Adrenal gland (tissue), 12 donors: ENCODE results near the gene MGAT4A. TPM values are rescaled to one million over a fixed set of nuclear protein-coding genes. Genes with fewer than 3 reads are reported as not detected.

Experiments
- DNase-seq, 7 donors: peaks; one replicate each; pipeline ENCODE4 v3.0.0-alpha.2; 2019 to 2020
- H3K27ac ChIP-seq, 5 donors: fragments of 200-600 bp; sonication (generic) in 4 of 5; 1 replicate in 3 of 5; 2 replicates in 2 of 5; pipeline versions ENCODE4 v1.5.1 to v1.8.0; 2016 to 2020; ENCODE audit warnings: mild to moderate bottlenecking in 1 of 5
- H3K27me3 ChIP-seq: fragments of 200-600 bp; 2 replicates; pipeline ENCODE4 v1.8.0; 2021
- H3K36me3 ChIP-seq, 2 donors: fragments of 200-600 bp; replicated peaks in 1 of 2; 1 replicate in 1 of 2; 2 replicates in 1 of 2; pipeline versions ENCODE4 v1.5.1 to v1.8.0; 2018 to 2022
- H3K4me1 ChIP-seq, 2 donors: fragments of 200-600 bp; replicated peaks in 1 of 2; 1 replicate in 1 of 2; 2 replicates in 1 of 2; pipeline versions ENCODE4 v1.5.1 to v1.8.0; 2018 to 2021
- H3K4me3 ChIP-seq, 4 donors: fragments of 200-600 bp; sonication (generic) in 3 of 4; one replicate each; pipeline ENCODE4 v1.5.1; 2016 to 2018
- H3K9me3 ChIP-seq, 3 donors: fragments of 200-600 bp; sonication (generic) in 1 of 3; replicated peaks in 1 of 3; 1 replicate in 2 of 3; 2 replicates in 1 of 3; pipeline versions ENCODE4 v1.5.1 to v1.8.0; 2016 to 2021
- POLR2A ChIP-seq, 2 donors: fragments of 450-650 bp; IDR thresholded peaks; one replicate each; pipeline ENCODE4 v1.6.1; 2017; ENCODE audit warnings: antibody characterized with exemption in 2 of 2, mild to moderate bottlenecking in 2 of 2, moderate library complexity in 1 of 2
- WGBS, 4 donors: extraction: QIAGEN DNeasy Blood & Tissue Kit in 2 of 4; methylation state at CpG; one replicate each; pipeline versions ENCODE4 v1.1.5 to v1.1.7; 2013 to 2017; 5-methylcytosine and 5-hydroxymethylcytosine counted together
- intact Hi-C, 2 donors: fragments of 100-400 bp; cut with DNase I; formaldehyde crosslinking; loops; one replicate each; pipeline versions ENCODE4 v1.14.1 to v1.15.0; 2022 to 2023
- polyA plus RNA-seq, 3 donors: library from polyadenylated mRNA; stranded (reverse); fragments of 200-250 nt in 2 of 3; fragments of 350-450 nt in 1 of 3; fragmentation: Illumina TruSeq in 1 of 3; extraction: RNeasy Lipid Tissue Mini Kit (QIAGEN cat#74804) in 1 of 3; gene quantifications; one replicate each; pipeline ENCODE4 v1.2.3, GENCODE V29; 2013 to 2014
- total RNA-seq, 9 donors: library from RNA; depleted of rRNA in 4 of 9; stranded (reverse); fragments of >200 nt in 4 of 9; fragments of 120-200 nt in 1 of 9; fragmentation: NEBNext Ultra II Directional in 1 of 9; extraction: Animal tissue kit (Norgen Biotek cat#: 25700) in 1 of 9; gene quantifications; one replicate each; pipeline versions ENCODE4 v1.1.0 to v1.2.4, GENCODE V29; 2013 to 2023
- TF ChIP-seq, protein P1 (sequence below), 6 experiments: fragments of 450-650 bp in 4 of 6; fragments of 200-600 bp in 2 of 6; sonication (generic) in 1 of 6; IDR thresholded peaks; 1 replicate in 5 of 6; 2 replicates in 1 of 6; pipeline versions ENCODE4 v1.5.1 to v1.8.0; 2016 to 2021; ENCODE audit warnings: antibody characterized with exemption in 6 of 6, mild to moderate bottlenecking in 2 of 6, moderate library complexity in 1 of 6
- donor health status: healthy with polysubstance abuse.
- donor health status: Bipolar disorder and iron deficiency.
- donor health status: DM: yes; HTN: yes; CAD: no.
- donor health status: DM: no; HTN: no; CAD: no.
- donor health status: DM: no; HTN: no; CAD: no.
- donor health status: DM: yes; HTN: yes; CAD: no.

MGAT4A gene
- total and polyA plus RNA-seq, 12 donors: 5.2 to 34.4 (median 18.7) TPM

DNA sequence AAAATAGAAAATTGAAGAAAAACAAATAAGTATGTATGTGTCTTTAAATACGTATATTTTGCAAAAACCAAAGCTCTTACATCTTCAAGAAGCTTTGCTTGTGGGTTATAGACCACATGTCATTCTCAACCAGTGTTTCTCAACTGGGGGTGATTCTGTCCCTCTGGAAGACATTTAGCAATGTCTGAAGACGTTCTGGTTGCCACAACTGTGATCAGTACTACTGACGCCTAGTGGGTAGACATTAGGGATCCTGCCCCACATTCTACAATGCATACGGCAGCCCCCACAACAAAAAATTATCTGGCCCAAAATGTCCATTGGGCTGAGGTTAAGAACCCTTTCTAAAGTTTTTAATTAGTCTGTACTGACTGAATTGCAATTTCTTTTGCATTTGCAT, 74.1 kb downstream of the MGAT4A start:
- intact Hi-C loops: no loop called here
- Histone ChIP-seq H3K27me3 (no peaks in the 10 kb centered on the region), H3K27ac (no peak overlapping the region), H3K9me3 (no peaks in the 10 kb centered on the region), H3K36me3 (no peaks in the 10 kb centered on the region), H3K4me1 (peaks cover 0 to 6% of the 10 kb centered on the region in 2 donors), H3K4me3 (no peak overlapping the region)
- no peak for TF ChIP-seq POLR2A (IDR thresholded peaks at IDR 0.05)
- TF ChIP-seq, protein P1, sequence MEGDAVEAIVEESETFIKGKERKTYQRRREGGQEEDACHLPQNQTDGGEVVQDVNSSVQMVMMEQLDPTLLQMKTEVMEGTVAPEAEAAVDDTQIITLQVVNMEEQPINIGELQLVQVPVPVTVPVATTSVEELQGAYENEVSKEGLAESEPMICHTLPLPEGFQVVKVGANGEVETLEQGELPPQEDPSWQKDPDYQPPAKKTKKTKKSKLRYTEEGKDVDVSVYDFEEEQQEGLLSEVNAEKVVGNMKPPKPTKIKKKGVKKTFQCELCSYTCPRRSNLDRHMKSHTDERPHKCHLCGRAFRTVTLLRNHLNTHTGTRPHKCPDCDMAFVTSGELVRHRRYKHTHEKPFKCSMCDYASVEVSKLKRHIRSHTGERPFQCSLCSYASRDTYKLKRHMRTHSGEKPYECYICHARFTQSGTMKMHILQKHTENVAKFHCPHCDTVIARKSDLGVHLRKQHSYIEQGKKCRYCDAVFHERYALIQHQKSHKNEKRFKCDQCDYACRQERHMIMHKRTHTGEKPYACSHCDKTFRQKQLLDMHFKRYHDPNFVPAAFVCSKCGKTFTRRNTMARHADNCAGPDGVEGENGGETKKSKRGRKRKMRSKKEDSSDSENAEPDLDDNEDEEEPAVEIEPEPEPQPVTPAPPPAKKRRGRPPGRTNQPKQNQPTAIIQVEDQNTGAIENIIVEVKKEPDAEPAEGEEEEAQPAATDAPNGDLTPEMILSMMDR (IDR thresholded peaks at IDR 0.05): no peak
- no peak for DNase-seq
- WGBS, 4 donors: 74 to 81% (median 76%) methylated on average over 4 of the region's 4 CpGs

DNA sequence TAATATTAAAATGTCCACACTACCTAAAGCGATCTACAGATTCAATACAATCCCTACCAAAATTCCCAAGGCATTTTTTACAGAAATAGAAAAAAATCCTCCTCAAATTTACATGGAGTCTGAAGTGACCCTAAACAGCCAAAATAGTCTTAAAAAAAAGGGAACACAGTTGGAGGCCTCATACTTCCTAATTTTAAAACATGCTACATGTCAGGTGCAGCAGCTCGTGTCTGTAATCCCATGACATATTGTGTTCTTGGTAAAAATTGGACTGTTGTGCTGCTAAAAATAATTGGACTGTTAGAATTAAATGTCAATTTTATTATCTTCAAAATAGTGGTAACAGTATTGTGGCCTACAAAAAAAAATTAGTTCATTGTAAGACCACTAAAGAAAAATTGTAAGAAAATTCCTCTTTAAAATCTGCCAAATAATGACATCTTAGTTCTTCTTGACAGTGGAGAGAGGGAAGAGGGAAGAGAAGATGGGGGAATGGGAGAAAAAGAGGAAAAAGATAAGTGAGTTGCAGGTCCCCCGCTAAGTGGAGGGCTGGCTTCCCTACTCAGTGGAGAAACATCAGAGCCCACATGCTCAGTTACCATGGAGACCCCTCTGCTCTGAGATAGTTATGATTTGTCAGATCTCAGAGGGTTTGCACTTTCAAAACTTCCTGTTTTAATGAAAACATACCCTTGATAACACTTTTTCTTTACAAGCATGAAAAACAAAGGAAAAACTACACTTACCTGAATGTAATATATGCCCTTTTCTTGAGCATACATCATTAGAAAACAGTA, 76.0 kb downstream of the MGAT4A start:
- 77 to 90% (median 82%) methylated on average over 3 of the region's 3 CpGs for WGBS, 4 donors
- intact Hi-C loops: no loop called here
- H3K27ac ChIP-seq: peak overlapping the region in 1 of 5 donors; percentile 26

DNA sequence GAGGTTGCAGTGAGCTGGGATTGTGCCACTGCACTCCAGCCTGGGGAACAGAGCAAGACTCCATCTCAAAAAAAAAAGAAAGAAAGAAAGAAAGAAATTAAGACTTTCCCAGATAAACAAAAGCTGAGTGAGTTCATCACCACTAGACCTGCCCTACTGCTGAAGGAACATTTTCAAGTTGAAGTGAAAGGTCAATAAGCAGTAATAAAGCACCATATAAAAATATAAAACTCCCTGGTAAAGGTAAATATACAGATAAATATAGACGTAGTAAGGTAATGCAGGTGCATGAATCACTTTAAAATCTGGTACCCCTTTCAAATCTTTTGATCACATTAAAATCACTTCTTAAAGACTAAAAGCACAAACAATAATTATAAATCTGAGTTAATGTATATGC, 79.9 kb downstream of the MGAT4A start:
- Histone ChIP-seq H3K27me3 (no peaks in the 10 kb centered on the region), H3K9me3 (no peaks in the 10 kb centered on the region), H3K27ac (no peak overlapping the region), H3K4me3 (no peak overlapping the region), H3K36me3 (no peaks in the 10 kb centered on the region), H3K4me1 (peaks cover 0 to 6% of the 10 kb centered on the region in 2 donors)
- intact Hi-C loops: no loop called here
- TF ChIP-seq, protein P1 (IDR thresholded peaks at IDR 0.05): no peak
- TF ChIP-seq POLR2A (IDR thresholded peaks at IDR 0.05): no peak
- WGBS, 4 donors: 82 to 96% (median 86%) methylated on average over 1 of the region's 1 CpG
- DNase-seq: no peak

More for the DNA sequence above, 76.0 kb downstream of the MGAT4A start:
- no peak for DNase-seq
- Histone ChIP-seq H3K4me1 (peaks cover 0 to 6% of the 10 kb centered on the region in 2 donors), H3K27me3 (no peaks in the 10 kb centered on the region), H3K36me3 (no peaks in the 10 kb centered on the region), H3K9me3 (no peaks in the 10 kb centered on the region), H3K4me3 (no peak overlapping the region)
- TF ChIP-seq, protein P1 (IDR thresholded peaks at IDR 0.05): no peak
- no peak for TF ChIP-seq POLR2A (IDR thresholded peaks at IDR 0.05)

DNA sequence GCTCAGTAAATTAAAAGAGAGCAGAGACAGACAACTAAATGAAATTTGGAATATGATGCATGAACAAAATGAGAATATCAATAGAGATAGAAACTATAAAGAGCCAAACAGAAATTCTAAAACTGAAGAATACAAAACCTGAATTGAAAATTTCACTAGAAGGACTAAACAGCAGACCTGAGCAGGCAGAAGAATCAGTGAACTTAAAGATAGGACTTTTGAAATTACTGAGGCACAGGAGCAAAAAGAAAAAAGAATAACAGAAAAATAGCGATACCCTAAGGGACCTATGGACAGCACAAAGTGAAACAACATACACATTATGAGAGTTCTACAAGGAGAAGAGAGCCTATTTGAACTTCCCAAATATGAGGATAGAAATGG, 80.9 kb downstream of the MGAT4A start:
- DNase-seq: no peak
- H3K4me3 ChIP-seq: no peak overlapping the region
- H3K36me3 ChIP-seq: no peaks in the 10 kb centered on the region
- H3K4me1 ChIP-seq: no peaks in the 10 kb centered on the region
- TF ChIP-seq POLR2A (IDR thresholded peaks at IDR 0.05): no peak
- TF ChIP-seq, protein P1 (IDR thresholded peaks at IDR 0.05): no peak
- H3K27ac ChIP-seq: no peak overlapping the region
- WGBS, 4 donors: 81 to 96% (median 89%) methylated on average over 1 of the region's 1 CpG
- H3K9me3 ChIP-seq: no peaks in the 10 kb centered on the region
- H3K27me3 ChIP-seq: no peaks in the 10 kb centered on the region
- intact Hi-C loops: loop anchor here (2.0 to 5.0 kb wide), 2 partner anchors 187 to 189 kb away; no protein-coding TSS in a partner anchor
